Right lung (tissue), 10 donors: Measurements from ENCODE around the gene SCN5A. TPM values are rescaled to one million over a fixed set of nuclear protein-coding genes. Genes with fewer than 3 reads are reported as not detected.

Experiments
- DNase-seq, 2 donors: peaks; one replicate each; pipeline ENCODE4 v3.0.0-alpha.2; 2013
- long read RNA-seq, 8 donors: transcript quantifications; one replicate each; lab custom pipeline, GENCODE V29; 2026
- polyA plus RNA-seq, 5 donors: library from polyadenylated mRNA; unstranded; fragments of 120-200 nt; gene quantifications; one replicate each; pipeline versions ENCODE4 v1.2.1 to v1.2.3, GENCODE V29; 2013; ENCODE audit warnings: inconsistent platforms in 1 of 5, low replicate concordance in 1 of 5; ENCODE audit not compliant: insufficient read length in 5 of 5, insufficient read depth in 1 of 5

Gene SCN5A
- 1 to 10 TPM in 1 of 5 donors, under 1 TPM in 4; 0.52 to 1.0 (median 0.77) TPM for polyA plus RNA-seq
- long read RNA-seq, donor 1, result 0 reads
- long read RNA-seq, donor 2, result 0 reads
- long read RNA-seq, donor 3, result 0 reads
- long read RNA-seq, donor 4, result 0 reads
- long read RNA-seq, donor 5, result 0 reads
- long read RNA-seq, donor 6, result 0 reads
- long read RNA-seq, donor 7, result 0 reads
- long read RNA-seq, donor 8, result 0 reads

DNA sequence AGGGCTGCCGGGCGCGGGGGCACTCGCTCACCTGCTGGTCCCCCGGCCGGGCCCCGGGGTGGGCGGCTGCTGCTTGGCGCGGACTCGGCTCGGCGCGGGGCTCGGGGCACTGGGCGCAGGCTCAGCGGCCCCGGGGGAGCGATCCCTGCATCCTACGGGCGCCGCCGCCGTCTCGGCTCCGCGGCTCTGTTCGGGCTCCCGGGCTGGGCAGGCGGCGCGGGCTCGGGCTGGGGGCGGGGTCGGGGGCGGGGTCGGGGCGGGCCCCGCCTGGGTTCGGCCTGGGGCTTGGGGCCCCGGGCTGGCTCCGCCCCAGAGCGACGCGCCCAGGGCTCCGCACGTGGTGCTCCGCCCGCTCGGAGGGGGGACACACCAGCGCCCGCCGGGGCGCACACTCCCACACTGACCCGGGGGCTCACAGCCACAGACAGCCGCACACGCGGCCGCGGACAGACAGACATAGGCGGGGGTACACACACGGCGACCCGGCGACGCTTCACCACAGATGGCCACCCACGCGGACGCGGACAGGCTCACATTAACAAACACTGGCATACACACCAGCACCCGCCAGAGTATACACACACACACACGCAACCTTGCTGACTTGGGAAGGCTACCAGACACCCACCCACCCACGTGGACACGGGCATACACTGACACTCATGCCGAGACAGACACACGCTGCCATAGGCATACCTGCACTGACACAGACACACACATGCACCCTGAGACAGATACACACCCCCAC lies at the start of gene SCN5A:
Gene SCN5A, minus strand, starts transcription at position 188 of the 748 bp plus-strand sequence. CDS start 16,380 bp downstream, outside the sequence.
- DNase-seq, result peak; percentile 46 to 55

DNA sequence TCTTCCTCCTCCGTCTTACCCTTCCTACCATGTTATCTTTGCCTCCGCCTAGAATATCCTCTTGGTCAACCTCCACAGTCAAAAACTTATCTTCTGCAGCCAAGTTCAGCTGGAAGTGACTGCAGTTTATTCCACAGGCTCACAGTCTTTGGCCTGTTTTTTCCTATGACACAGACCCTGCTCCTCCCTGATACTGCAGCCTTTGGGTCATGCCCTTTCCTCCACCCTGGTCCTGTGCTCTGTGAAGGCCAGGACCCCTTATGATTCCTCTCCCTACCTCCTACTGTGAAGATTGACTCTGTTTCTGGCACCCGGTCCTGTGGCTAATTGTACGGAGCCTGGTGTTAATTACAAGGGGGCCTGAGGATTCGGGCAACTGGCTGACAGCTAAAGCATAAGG lies 49.3 kb upstream of the SCN5A start:
- no peak for DNase-seq

DNA sequence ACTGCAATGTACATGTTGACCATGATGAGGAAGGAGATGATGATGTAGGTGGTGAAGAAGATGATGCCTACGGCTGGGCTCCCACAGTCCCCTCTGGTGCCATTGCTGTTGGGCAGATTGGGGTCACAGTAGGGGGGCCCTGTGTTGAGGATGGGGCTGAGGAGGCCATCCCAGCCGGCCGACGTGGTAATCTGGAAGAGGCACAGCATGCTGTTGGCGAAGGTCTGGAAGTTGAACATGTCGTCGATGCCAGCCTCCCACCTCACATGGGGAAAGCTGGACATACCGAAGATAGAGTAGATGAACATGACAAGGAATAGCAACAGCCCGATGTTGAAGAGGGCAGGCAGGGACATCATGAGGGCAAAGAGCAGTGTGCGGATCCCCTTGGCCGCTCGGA lies 48.6 kb upstream of the SCN5A start:
- DNase-seq, result no peak

DNA sequence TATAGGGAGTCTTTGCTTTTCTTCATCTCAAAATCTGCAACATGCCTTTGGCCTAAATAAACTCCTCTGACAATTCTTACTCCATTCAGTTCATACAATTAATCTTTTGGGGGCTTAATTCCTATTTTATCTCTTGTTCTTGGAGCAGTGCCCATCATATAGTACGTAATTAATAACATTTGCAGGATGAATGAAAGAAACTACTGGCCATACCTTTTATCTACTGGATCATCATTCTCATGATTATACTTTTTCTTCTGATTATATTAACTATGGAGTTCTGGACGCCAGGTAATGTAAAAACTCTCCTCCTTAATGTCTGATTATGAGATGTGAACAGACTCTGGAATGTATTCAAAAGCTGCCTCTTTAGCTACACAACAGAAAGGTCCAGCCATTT lies 46.5 kb upstream of the SCN5A start:
- DNase-seq, result no peak

DNA sequence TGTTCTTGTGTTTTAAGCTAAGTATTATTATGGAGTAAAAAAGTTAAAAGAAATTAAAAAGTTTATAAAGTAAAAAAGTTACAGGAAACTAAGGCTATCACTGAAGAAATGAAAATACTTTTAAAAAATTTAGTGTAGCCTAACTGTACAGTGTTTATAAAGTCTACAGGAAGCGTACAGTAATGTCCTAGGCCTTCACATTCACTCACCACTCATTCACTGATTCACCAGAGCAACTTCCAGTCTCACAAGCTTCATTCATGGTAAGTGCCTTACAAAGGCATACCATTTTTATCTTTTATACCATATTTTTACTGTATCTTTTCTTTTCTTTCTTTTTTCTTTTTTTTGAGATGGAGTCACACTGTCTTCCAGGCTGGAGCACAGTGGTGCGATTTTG lies 40.7 kb upstream of the SCN5A start:
- no peak for DNase-seq

DNA sequence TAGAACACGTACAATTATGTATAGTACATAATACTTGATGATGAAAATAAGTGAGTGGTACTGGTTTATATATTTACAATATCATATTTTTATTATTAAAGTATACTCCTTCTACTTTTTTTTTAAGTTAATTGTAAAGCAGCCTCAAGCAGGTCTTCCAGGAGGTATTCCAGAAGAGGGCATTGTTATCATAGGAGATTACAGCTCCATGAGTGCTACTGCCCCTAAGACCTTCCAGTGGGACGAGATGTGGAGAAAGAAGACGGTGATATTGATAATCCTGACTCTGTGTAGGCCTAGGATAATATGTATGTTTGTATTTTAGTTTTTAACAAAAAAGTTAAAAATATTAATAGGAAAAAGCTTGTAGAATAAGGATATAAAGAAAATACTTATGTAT lies 40.3 kb upstream of the SCN5A start:
- no peak for DNase-seq

DNA sequence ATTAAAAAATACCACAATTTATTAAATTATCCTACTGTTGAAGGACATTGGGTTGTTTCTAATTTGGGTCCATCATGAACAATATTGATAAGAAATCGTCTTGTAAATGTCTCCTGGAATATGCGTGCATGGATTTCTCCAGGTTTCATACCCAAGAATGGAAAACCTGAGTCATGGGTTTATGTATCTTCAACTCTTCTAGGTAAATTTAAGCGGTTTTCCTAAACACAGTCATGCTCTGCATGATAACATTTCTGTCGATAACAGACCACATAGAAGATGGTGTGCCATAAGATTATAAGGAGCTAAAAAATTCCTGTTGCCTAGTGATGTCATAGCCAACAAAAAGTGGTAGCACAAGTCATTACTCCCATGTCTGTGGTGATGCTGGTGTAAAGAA lies 39.9 kb upstream of the SCN5A start:
- DNase-seq, result no peak

DNA sequence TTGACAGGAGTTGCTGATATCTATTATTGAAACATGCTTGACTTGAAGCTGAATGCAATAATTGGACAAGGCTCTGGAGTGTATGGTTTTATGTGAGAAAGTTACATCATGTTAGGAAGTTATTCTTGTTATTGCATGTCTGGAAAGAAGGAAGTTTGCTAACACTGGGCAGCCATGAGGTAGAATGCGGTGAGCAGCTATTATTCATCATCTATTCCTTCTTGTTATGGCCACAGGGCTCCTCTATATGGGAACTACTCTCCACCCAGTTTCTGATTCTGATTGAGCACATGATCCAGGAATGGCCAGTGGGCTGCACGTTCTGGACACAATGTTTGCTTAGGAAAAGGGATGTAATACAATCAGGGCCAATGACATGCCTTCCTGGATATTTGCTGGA lies 37.8 kb upstream of the SCN5A start:
- no peak for DNase-seq

DNA sequence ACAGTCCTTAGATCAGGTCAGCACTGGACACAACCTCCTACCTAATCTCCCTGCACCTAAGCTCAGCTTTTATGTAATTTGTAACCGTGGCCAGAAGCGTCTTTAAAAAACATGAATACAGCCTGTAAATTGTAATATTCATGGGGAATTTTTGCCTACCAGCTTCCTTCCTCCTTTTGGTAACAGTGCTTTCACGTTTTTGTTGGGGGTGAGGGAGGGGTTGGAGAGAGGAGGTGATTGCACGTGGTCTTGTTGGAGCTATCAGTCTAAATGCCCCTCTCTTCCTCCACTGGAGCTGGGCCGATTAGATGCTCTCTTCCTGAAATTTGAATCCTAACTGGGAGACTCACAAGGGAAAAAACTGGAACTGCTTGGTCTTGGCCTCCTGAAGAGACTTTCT lies 35.1 kb upstream of the SCN5A start:
- no peak for DNase-seq

DNA sequence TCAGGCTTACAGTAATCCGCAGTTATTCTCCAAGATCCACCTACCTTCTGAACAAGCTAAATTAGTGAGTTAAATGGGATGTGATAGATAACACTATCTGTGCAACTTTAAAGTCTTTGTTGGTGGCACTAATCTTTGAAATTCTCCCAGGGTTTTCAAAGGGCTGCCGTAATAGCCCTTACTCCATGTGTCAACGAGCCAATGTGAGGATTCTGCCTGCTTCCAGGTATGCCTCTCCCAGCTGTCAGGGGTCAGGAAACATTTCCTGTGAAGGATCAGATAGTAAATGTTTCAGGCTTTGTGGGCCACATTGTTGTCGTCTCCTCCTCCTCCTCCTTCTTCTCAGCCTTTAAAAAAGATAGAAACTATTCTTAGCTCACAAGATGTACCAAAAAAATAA lies 20.2 kb upstream of the SCN5A start:
- no peak for DNase-seq

DNA sequence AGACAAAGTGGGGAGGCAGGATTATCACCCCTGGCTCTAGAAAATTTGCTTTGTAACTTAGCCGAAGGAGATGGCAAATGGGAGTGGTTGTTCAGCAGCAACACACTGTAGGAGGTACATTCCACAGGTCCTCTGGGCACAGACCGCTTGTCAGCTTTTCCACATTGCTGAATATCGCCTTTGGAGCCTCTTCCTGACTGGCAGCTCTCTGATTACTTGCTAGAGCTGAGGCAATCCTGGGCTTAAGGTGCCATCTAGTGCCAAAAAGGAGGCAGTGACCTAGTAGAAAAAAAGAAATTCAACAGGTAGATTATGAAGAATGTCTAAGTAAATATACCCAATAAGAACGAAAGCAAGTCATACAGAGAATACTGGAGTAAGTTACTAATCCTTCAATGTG lies 13.1 kb upstream of the SCN5A start:
- DNase-seq, result no peak

DNA sequence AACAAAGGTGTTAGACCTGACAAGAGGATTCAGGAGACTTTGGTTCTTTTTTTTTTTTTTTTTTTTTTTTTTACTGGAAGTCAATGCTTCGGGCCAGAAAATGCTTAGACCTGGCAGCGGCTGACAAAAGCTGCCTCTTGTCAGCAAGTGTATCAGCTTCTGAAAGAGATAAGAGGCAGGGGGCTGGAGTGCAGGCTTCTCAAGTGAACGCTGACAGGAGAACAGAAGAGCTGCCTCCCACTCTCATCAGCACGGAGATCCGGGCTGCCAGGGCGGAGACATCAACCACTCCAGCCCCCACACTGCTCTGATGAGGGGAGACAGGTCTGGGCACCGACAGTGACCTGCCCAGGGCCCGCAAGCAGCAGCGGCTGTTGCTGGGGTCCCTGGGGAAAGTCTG lies 9.4 kb upstream of the SCN5A start:
- DNase-seq, result no peak

DNA sequence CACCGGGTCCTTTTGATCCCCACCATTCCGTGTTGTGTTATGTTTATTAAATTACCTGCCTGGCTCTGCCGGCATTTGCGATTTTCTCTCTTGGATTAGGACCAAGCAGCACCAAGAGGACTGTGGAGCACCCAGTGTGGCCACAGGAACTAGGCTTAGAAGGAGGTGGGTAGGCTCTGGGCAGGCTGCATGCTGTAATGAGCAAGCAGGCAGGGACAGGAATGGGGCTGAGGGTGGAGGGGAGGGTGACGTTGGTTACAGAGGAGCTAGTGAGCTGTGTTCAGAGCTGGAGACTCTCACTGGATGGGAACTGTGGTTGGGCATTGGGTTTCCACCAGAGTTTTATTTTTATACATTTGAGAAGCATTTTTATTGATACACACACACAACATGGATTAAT lies 7.9 kb upstream of the SCN5A start:
- no peak for DNase-seq

DNA sequence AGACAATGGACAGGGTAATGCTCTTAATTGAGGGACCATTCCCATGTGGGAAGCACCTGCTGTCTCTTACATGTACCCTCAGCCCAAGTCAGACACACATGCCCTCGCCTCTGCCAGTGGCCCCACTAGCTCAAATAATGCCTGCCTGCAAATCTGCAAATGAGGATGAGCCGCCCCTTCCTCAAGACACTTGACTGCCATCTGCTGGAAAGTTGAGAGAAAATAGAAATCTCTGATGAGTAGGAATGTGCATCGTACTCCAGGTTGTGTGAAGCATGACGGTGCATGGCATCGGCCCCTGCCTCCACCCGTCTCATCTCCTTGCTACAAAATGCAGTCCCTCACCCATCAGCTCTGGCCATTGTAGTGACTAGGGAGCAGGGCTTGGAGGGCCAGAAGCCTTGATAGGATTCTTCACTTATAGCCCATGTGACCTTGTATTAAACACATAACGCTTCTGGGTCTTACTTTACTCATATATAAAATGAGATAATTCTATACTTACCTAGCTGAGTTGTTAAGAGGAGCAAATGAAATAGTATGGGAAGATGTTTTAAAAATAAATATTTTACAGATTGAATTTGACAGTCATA lies 6.3 kb upstream of the SCN5A start:
- DNase-seq, result peak in 1 of 2 donors; percentile 27

DNA sequence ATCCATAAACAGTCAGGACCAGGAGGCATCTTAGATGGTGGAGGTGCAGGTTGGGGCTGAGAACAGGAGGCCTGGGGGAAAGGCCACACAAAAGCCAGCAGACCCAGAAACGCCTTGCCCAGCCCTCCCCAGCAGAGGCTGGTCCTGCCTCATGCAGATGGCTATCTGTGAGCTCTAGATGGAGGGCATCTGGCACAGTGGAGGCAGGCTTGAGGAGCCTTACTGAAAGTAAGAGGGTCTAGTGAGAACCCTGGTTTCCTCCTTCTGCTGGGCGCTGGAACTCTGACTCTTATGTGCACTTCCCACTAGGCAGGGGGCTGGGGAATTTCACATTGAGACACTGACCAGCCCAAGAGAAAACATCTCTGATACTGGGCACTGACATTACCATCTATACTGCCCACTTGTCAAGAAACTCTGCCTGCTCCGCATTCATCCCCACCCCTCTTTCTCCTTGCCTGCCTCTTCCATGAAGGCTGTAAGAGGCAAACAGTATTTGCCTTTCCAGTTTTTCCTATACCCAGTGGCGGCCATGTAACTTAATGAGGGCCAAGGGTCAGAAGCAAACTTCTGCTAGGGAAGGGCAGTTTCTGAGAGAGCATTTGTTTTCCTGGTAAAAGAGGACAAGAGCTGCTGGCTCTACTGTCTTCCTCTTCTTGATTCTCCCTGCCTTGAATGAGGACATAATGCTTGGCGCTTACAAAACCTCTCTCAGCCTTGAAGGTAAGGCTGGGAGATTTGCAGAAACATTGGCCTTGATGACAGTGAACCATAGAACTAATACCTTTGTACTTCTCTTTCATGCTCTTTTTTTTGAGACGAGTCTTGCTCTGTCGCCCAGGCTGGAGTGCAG lies 4.4 kb upstream of the SCN5A start:
- DNase-seq, result no peak

DNA sequence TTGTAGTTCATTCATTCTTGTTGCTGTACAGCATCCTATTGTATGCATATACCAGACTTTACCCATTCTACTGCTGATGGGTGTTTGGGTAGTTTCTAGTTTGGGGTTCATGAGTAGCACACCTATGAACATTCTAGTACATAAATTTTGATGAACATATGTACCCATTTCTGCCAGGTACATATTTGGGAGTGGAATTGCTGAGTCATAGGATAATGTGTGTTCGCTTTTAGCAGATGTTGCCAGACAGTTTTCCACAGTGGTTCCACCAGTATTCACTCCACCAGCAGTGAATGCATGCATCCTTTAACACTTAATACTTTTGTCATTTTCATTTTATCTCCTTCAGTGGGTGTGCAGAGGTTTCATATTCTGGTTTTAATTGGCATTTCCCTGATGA lies 3.4 kb upstream of the SCN5A start:
- no peak for DNase-seq

DNA sequence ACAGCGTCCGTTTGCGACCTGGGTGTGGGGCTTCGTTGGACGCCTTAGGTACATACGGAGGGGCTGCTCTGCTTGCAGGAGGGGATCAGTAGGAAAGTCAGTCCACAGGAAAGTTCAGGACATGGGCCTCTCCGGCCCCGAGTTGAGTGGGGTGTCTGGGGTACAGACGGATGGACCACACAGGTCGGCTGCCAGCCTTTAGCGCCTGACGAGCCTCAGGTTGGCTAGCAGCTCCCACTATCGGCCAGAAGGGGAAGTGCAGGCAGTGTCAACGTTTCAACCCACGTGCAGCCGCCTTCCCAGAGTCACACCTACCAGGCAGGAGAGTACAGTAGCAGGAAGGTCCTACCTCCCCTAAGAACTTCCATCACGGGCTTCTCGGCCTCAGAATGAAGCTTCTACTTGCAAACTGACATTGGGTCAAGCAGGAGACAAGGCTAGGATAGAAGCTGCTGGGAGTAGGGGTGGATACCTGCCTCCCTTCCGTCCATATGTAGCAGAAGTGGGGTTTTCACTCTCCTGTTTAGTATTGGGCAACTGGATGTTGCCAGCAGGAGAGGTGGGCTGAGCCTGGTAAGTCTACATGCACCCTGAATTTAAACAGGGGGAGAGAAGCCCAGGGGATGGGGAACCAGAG lies 1.8 kb upstream of the SCN5A start:
- DNase-seq, result peak in 1 of 2 donors; percentile 58

DNA sequence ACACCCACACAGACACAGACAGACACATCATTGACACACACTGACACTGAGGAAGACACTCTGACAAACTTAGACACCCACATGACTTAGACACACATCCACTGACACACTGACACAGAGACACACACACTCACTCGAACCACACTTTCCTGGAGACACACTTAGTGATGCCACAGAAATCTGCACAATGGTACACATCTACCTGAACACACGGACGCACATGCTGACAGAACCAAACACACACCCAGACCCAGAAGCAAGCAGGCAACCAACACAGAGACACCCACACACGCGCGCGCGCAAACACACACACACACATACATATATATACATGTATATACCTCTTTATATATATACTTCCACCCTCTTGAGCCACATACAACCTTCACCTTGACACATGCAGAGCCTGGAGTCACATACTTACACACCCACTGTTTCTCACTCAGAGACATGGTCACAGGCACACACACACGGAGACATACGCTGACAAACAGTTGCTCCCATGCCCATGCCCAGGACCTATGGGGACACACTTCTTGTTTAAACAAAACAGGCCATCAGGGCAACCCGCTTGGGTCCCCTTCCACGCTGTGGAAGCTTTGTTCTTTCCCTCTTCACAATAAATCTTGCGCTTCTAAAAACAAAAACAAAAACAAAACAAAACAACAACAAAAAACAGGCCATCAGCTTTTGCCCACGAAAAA lies 913 bp upstream of the SCN5A start:
- peak in 1 of 2 donors; percentile 13 for DNase-seq

DNA sequence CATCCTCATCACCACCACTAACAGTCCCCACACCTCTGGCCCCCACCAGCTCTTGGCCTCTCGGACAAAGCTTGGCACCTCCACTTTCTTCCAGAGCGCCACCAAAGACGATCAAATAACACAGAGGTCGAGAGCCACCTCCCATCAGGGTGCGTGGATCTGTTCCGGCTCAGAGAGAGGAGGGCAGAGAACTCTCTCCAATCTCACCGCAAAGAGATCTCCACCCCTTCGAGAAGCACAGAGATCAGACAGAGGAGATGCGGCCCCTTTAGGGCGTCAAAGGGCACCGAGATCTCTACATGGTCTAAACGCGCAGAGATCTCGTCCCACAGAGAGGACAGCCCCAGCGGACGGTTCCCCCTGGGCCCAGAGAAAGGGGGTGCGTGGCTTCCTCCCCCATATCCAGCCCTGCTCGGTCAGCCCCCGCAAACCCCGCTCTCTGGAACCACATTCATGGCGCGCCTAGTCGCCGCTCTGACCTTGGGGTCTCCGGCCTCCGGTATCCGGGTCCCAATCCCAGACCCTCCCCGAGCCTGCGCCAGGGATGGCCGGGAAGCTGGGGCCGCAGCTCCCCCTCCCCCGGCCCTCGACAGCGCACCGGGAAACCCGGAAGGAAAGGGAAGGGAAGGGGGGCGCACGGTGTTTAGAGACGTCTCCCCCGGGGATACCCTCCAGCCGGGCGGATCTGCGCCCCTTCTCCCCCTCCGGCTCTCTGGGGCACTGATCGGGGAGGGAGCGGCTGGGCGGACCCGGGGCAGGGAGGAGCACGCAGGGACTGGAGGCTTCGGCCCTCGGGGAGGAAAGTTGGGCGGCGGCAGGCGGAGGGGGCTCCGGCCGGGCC lies 608 bp downstream of the SCN5A start:
- no peak for DNase-seq

DNA sequence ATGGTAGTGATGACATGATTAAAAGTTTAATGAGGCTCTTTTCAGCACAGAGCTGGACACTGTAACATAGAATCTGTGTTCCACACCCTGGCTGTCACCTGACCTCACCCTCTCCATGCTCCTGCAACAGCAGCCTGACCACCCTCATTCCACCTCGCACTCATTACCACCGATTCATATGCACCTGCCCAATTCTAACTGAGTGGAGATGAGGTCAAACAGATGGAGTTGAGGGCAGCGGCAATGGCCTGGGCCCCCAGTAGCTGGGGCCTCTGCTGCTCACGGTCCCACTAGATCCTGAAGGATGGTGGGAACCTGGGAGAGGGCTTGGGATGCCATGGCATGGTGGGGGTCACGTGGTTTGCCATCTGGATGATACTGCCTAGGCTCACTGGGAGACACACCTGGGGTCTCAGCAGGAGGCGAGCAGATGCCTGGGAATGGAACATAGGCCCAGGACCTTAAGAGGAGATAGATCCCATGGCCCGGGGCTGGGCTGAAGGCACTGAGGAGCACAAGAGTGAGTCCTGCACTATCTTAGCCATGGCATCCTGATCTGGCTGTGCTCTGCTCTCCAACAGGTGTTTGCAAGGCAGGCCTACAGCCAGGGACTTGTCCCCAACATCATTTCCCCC lies 1.3 kb downstream of the SCN5A start:
- no peak for DNase-seq
